ENCODE data around the gene NAT14.

DNA sequence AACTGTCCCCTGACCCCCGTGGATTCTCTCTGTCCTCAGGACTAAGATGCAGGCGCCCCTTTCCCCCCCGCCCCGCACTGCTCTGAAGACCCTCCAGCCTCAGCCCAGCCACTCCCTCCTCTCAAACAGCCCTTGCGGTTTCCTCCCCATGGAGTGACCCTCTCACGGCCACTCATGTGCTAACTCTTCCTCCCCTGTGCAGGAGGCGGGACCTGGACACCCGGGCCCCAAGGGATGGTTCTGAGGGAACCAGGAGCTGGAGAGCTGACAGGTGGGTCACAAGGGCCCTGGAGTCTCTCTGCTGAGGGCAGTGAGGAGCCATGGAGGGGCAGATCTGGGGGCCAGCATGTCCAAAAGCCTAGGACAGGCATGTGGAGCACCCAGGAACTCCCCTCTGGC is 25.4 kb upstream of the NAT14 start:
- TF ChIP-seq, protein P1, sequence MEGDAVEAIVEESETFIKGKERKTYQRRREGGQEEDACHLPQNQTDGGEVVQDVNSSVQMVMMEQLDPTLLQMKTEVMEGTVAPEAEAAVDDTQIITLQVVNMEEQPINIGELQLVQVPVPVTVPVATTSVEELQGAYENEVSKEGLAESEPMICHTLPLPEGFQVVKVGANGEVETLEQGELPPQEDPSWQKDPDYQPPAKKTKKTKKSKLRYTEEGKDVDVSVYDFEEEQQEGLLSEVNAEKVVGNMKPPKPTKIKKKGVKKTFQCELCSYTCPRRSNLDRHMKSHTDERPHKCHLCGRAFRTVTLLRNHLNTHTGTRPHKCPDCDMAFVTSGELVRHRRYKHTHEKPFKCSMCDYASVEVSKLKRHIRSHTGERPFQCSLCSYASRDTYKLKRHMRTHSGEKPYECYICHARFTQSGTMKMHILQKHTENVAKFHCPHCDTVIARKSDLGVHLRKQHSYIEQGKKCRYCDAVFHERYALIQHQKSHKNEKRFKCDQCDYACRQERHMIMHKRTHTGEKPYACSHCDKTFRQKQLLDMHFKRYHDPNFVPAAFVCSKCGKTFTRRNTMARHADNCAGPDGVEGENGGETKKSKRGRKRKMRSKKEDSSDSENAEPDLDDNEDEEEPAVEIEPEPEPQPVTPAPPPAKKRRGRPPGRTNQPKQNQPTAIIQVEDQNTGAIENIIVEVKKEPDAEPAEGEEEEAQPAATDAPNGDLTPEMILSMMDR (optimal IDR thresholded peaks at IDR 0.05 in 1 of 3, IDR thresholded peaks at IDR 0.05 in 1 of 3, conservative IDR thresholded peaks at IDR 0.05 in 1 of 3; ENCODE audit: extremely low read depth in 1 of 3, insufficient read depth in 2 of 3, low read length in 3 of 3), result no peak
- no peak for TF ChIP-seq EZH2 (IDR thresholded peaks at IDR 0.05; ENCODE audit: low read length)

Measured in keratinocyte (primary cell).